ENCODE results near the gene S100PBP. TPM values are rescaled to one million over a fixed set of nuclear protein-coding genes. Genes with fewer than 3 reads are reported as not detected.

Gene S100PBP
- total RNA-seq: 10 to 100 TPM; 16.2 to 17.5 TPM
- long read RNA-seq, full-length matches to known transcripts: 2 of 11 reads
- long read RNA-seq, partial matches to known transcripts: 2 of 11 reads
- long read RNA-seq, other reads (novel, unspliced or antisense): 7 of 11 reads

DNA sequence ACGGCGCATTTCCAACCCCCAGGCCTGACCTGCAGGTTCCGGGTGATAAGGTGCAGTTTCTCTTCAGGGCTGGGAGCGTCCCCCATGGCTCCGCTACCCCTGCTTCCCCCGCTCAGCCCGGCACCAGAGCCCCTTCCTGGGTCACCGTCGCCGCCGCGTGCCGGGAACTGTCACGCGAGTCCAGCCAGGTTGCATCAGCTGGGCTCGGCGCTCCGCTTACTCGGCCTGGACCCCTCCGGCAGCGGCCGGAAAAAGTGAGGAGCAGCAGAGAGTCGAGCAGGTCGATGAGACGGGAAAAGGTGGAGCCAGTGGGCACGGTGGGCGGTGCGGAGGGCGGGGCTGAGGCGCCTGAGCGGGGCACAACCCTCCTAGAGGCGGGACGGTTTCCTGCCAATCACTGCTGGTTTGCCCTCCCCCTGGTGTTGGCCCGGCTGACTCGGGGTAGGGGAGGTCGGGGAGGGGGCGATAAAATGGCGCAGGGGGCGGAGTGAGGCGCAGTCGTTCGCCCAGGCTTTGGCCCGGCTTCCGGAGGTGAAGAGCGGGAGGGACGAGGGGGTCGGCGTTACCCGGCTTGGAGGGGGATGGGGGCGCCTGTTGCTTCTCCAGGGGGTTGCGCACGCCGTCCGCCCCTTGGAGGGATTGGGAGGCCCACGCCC lies at the start of gene S100PBP, which contains the start of gene YARS1:
Gene S100PBP (plus strand): TSS at position 495 of the 656 bp plus-strand sequence. CDS start 8,447 bp downstream, outside the sequence.
Gene YARS1 (minus strand): TSS at position 200 of the 656 bp plus-strand sequence. CDS start 114 bp downstream, at position 86.
- intact Hi-C loops (cut with DNase I): no loop called here
- DNase-seq (peak; percentile 99), ATAC-seq (peak; percentile 97 to 98)

DNA sequence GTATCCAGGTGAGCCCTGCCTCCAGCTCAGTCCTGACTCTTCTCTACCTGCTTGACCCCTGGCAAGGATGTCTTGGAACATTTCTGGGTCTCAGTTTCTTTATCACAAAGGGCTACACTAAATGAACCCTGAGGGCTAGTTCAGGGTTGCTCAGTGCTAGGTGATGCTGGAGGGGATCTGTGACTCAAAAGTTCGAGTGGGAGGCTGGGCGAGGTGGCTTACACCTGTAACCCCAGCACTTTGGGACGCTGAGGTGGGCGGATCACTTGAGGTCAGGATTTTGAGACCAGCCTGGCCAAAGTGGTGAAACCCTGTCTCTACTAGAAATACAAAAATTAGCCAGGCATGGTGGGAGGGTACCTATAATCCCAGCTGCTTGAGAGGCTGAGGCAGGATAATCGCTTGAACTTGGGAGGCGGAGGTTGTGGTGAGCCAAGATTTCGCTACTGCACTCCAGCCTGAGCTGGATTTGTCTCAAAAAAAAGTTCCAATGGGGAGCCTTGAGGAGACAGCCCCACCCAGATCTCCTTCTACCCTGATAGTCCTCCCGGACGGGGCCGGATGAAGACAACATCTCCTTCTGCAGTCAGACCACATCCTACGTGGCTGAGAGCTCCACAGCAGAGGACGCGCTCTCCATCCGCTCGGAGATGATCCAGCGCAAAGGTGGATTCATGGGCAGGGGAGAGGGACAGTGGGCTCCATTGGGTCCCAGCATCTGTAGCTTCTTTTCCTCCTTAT lies 49.2 kb upstream of the S100PBP start:
- DNase-seq: no peak
- intact Hi-C loops (cut with DNase I): no loop called here

DNA sequence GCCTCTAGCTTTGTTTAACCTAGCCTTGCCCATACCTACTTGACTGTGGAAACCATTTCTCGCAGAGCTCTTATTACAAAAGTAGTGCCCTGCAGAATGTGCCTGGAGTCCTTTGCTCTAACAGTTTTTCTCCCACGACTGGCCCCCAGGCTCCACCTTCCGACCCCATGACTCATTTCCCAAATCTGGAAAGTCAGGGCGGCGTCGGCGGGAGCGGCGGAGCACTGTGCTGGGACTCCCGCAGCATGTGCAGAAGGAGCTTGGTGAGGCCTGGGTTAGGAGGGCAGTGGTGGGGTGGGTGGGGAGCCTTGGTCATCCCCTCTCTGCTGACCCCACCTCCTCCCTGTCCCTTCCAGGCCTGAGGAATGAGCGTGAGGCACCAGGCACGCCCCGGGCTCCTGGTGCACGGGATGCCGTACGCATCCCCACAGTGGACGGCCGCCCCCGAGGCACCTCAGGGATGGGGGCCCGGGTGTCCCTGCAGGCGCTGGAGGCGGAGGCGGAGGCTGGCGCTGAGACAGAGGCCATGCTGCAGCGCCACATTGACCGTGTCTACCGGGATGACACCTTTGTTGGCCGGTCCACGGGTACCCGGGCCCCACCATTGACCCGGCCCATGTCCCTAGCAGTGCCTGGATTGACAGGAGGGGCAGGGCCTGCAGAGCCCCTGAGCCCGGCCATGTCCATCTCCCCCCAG lies 47.8 kb upstream of the S100PBP start:
- intact Hi-C loops (cut with DNase I): loop anchor here in 1 of 2 donors (5.0 to 10.0 kb wide), 2 partner anchors 57 to 245 kb away; no protein-coding TSS in a partner anchor
- ATAC-seq (peak in 1 of 2 donors; percentile 25), DNase-seq (peak; percentile 32)

More for the DNA sequence above, 49.2 kb upstream of the S100PBP start:
- no peak for ATAC-seq

DNA sequence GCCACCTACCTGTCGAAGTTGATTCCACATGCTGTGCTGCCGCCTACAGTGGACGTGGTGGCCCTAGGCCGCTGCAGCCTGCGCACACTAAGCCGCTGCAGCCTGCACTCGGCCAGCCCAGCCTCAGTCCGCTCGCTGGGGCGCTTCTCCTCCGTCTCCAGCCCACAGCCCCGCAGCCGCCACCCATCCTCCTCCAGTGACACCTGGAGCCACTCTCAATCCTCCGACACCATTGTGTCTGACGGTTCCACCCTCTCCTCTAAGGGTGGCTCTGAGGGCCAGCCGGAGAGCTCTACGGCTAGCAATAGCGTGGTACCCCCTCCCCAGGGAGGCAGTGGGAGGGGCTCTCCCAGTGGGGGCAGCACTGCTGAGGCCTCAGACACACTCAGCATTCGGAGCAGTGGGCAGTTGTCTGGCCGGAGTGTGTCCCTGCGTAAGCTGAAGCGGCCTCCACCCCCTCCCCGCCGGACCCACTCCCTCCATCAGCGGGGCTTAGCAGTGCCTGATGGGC lies 47.2 kb upstream of the S100PBP start:
- intact Hi-C loops (cut with DNase I): loop anchor here in 1 of 2 donors (5.0 to 10.0 kb wide), 2 partner anchors 58 to 245 kb away; no protein-coding TSS in a partner anchor
- ATAC-seq (no peak), DNase-seq (no peak)

DNA sequence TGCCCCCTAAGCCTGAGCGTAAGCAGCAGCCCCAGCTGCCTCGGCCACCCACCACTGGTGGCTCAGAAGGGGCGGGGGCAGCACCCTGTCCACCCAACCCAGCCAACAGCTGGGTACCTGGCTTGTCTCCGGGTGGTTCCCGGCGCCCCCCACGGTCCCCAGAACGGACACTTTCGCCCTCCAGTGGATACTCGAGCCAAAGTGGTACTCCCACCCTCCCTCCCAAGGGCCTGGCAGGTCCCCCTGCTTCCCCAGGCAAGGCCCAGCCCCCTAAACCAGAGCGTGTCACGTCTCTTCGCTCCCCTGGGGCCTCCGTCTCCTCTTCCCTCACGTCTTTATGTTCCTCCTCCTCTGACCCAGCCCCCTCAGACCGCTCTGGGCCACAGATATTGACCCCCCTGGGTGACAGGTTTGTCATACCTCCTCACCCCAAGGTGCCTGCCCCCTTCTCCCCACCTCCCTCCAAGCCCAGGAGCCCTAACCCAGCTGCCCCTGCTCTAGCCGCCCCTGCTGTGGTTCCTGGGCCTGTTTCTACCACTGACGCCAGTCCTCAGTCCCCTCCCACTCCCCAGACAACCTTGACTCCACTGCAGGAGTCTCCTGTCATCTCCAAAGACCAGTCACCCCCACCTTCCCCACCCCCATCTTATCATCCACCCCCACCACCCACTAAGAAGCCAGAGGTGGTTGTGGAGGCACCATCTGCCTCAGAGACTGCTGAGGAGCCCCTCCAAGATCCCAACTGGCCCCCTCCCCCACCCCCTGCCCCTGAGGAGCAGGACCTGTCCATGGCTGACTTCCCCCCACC lies 46.5 kb upstream of the S100PBP start:
- intact Hi-C loops (cut with DNase I): loop anchor here in 1 of 2 donors (5.0 to 10.0 kb wide), 2 partner anchors 59 to 246 kb away; no protein-coding TSS in a partner anchor
- no peak for DNase-seq
- ATAC-seq: no peak

DNA sequence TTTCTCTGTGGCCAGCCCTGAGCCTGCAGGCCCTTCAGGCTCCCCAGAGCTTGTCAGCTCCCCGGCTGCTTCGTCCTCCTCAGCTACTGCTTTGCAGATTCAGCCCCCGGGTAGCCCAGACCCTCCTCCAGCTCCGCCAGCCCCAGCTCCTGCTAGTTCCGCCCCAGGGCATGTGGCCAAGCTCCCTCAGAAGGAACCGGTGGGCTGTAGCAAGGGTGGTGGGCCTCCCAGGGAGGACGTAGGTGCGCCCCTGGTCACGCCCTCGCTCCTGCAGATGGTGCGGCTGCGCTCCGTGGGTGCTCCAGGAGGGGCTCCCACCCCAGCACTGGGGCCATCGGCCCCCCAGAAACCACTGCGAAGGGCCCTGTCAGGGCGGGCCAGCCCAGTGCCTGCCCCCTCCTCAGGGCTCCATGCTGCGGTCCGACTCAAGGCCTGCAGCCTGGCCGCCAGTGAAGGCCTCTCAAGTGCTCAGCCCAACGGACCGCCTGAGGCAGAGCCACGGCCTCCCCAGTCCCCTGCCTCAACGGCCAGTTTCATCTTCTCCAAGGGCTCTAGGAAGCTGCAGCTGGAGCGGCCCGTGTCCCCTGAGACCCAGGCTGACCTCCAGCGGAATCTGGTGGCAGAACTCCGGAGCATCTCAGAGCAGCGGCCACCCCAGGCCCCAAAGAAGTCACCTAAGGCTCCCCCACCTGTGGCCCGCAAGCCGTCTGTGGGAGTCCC lies 45.7 kb upstream of the S100PBP start:
- DNase-seq (no peak), ATAC-seq (no peak)
- intact Hi-C loops (cut with DNase I): loop anchor here (2.0 to 10.0 kb wide), 3 partner anchors 59 to 247 kb away; no protein-coding TSS in a partner anchor

DNA sequence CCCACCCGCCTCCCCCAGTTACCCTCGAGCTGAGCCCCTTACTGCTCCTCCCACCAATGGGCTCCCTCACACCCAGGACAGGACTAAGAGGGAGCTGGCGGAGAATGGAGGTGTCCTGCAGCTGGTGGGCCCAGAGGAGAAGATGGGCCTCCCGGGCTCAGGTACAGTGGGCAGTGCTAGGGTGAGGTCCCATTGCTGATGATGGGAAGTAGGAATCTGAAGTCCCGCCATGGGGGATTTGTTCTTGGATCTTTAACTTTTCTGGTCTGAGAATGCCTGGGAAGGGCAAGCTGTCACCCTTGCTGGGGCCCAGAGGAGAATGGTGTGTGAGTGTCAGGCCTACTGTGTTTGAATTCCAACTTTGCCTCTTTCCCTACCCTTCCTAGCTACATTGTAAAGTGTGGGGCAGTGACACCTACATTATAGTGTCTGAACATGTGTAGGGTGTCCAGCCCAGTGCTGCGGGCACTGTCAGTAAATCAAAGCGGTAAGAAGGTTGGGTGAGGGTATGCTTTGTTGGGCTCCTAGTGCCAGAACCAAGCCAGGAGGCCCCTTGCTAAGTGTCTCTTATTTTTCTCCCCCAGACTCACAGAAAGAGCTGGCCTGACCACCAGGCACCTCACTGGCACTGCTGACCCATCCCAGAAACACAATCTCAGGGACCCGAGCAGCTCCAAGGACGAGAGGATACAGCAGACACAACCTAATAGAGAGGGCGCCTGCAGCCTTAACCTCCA lies 45.0 kb upstream of the S100PBP start:
- intact Hi-C loops (cut with DNase I): loop anchor here (2.0 to 10.0 kb wide), 3 partner anchors 60 to 248 kb away; no protein-coding TSS in a partner anchor
- DNase-seq (no peak), ATAC-seq (no peak)

DNA sequence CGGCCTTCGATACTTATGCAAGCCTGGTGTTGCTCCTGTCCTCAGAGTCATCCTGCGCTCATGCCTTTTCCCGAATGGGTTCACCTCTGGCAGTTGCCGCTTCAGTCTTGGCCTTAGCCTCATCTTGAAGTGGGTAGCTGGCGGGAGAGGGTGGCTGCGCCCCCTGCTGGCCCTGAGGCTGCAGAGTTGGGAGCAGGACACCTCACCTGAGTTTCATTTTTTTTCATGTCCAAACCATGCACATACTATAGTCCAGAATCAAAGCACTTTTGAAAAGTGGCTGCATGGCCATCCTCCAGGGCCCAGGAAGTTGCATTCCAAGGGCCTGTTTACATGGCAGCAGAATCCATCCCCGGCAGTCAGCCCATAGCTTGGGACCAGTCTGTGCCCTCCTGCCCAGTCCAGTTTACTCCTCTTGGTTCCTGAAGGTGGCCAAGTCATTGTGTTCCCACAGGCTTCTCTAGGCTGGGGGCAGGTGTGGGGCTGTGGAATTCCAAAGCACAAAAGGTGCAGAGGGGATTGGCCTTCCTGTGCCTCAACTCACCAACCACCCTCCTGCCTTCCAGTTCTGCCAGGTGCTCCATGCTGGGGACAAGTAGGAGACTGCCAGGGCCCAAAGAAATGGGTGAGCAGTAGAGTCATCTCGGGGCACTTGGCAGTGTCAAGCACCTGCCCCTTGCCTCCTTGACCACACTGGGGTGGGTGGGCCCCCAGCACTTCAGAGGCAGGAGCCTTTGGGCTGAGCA lies 44.3 kb upstream of the S100PBP start:
- intact Hi-C loops (cut with DNase I): loop anchor here (2.0 to 10.0 kb wide), 3 partner anchors 60 to 248 kb away; no protein-coding TSS in a partner anchor
- ATAC-seq: peak; percentile 76 to 88
- peak; percentile 83 for DNase-seq

DNA sequence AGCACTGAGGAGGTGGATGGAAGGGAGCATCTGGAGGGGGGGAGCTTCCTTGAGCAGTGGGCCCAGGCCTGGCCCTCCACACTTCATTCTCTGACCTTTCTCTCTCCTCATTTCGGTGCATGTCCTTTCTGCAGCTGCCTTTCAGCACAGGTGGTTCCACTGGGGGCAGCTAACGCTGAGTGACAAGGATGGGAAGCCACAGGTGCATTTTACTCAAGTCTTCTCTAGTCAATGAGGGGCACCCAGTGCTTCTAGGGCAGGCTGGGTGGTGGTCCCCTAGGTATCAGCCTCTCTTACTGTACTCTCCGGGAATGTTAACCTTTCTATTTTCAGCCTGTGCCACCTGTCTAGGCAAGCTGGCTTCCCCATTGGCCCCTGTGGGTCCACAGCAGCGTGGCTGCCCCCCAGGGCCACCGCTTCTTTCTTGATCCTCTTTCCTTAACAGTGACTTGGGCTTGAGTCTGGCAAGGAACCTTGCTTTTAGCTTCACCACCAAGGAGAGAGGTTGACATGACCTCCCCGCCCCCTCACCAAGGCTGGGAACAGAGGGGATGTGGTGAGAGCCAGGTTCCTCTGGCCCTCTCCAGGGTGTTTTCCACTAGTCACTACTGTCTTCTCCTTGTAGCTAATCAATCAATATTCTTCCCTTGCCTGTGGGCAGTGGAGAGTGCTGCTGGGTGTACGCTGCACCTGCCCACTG lies 43.5 kb upstream of the S100PBP start:
- no peak for DNase-seq
- intact Hi-C loops (cut with DNase I): loop anchor here (2.0 to 10.0 kb wide), 3 partner anchors 61 to 249 kb away; no protein-coding TSS in a partner anchor
- no peak for ATAC-seq

DNA sequence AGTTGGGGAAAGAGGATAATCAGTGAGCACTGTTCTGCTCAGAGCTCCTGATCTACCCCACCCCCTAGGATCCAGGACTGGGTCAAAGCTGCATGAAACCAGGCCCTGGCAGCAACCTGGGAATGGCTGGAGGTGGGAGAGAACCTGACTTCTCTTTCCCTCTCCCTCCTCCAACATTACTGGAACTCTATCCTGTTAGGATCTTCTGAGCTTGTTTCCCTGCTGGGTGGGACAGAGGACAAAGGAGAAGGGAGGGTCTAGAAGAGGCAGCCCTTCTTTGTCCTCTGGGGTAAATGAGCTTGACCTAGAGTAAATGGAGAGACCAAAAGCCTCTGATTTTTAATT lies 43.0 kb upstream of the S100PBP start:
- intact Hi-C loops (cut with DNase I): loop anchor here in 1 of 2 donors (5.0 to 10.0 kb wide), 2 partner anchors 62 to 250 kb away; no protein-coding TSS in a partner anchor
- DNase-seq: no peak
- ATAC-seq: no peak

DNA sequence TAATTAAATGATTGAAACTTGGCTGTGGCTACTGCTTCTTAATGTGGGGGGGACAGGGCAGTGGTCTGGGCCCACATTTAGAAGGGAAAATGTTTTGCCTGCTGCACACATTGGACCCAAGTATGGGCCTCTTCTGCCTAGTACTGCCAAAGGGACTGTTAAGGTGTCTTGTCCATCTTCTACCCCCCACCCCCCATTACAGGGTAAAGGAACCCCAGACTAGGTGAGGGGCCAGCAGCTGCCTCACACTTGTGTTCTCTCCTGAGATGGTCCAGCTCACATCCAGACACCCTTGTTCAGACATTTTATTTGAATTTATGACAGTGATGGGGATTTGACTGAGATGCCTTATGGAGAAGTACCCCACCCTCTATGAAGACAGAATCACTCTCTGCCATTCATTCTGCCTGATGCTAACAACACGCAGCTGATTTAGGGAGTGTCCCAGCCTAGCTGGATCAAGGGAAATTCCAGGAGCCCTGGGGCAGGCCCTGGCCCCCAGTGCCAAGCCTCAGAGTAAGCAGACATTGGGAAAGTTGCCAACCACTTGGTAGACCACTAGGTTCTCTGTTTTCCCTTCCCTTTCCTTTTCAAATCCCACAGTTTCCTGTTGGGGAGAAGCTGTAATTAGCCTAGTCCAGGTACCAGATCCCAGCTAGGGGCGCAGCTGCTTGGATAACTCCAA lies 42.4 kb upstream of the S100PBP start:
- DNase-seq (no peak), ATAC-seq (no peak)
- intact Hi-C loops (cut with DNase I): loop anchor here in 1 of 2 donors (5.0 to 10.0 kb wide), 2 partner anchors 63 to 250 kb away; no protein-coding TSS in a partner anchor

DNA sequence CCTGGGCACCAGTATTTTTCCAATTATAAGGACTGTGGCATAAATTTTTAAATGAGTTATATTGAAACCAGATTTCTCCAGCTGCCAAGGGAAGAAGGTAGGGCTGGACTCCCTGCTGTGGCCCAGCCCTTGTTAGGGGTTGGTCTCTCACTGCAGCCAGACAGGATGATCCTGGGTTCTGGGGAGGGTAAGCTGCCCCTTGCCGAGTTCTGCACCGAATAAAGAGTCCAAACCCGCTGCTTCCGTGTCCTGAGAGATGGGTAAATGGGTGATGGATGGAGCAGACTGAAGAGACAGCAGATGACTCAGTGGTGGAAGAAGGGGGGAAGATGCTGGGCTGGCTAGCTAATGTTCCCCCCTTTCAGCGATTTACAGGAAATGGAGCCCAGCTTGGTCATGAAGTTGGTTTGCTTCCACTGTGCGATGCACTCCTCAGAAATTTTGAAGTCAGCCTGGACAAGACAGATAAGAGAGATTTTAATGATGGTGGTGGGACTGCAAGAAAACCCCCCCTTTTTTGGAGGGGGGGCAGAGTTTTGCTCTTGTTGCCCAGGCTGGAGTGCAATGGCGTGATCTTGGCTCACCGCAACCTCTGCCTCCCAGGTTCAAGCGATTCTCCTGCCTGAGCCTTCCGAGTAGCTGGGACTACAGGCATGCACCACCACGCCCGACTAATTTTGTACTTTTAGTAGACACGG lies 41.7 kb upstream of the S100PBP start:
- DNase-seq: no peak
- ATAC-seq: no peak
- intact Hi-C loops (cut with DNase I): loop anchor here in 1 of 2 donors (10.0 kb wide), 1 partner anchor 251 kb away; no protein-coding TSS in a partner anchor

DNA sequence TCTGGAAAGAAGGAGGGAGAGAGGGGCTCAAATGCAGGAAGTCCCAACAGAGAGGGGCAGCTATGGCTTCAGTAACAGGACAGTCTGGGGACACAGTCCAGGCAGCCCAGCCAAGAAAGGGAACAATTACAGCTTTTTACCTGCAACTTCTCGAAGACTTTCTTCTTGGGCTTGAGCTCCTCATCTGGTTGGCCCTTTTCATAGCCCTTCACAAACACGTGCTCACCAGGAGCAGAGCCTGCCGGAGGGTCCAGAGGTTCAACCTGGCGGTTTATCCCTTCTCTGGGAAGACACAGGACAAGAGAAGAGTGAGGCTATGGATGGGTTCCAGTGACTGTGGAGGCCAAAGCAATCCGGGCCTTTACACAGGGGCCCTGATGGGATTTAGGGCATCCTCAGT lies 38.2 kb upstream of the S100PBP start:
- intact Hi-C loops (cut with DNase I): loop anchor here in 1 of 2 donors (10.0 kb wide), 1 partner anchor 254 kb away; no protein-coding TSS in a partner anchor
- ATAC-seq: no peak
- no peak for DNase-seq

DNA sequence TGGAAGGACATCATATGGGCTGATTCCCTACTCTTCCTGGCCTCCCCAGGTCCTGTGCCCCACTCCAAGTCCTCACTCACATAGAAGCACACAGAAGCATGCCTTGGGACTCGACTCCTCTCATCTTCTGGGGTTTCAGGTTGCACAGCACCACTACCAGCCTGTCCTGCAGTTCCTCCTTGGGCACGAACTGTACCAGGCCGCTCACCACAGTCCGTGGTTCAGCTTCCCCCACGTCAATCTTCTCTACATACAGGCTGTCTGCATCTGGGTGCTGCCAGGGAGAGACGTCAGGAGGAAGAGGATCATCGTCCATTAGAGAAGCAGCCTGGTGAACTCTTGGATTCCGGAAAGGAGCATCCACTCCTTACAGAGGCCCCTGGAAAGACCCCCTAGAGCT lies 37.4 kb upstream of the S100PBP start:
- ATAC-seq: no peak
- intact Hi-C loops (cut with DNase I): no loop called here
- no peak for DNase-seq

All from left cardiac atrium (tissue), 4 donors.